HG02938 (cell line): ENCODE measurements around the gene TRIM33.
"Not testable (repeated sequence)": the region's sequence is repeated elsewhere in the genome, so short reads cannot be mapped to it uniquely, and the experiment has no call there.

Experiments used
- ATAC-seq: cut with Tn5 transposase; IDR thresholded peaks from one replicate; pipeline ENCODE4 v1.9.1; 2021; ENCODE audit warnings: mild to moderate bottlenecking, moderate library complexity; ENCODE audit not compliant: unreplicated experiment

The TRIM33 gene

GRCh38 chr1:114363230-114363629, 147.8 kb downstream of the TRIM33 start:
- not testable (repeated sequence) for ATAC-seq

- no peak for ATAC-seq
Measured at GRCh38 chr1:114359791-114360190, 151.2 kb downstream of the TRIM33 start.

- no peak for ATAC-seq
Measured at GRCh38 chr1:114355240-114355639, 155.8 kb downstream of the TRIM33 start.

GRCh38 chr1:114353262-114353661, 157.7 kb downstream of the TRIM33 start:
- no peak for ATAC-seq

- no peak for ATAC-seq
Measured at GRCh38 chr1:114352797-114353196, 158.2 kb downstream of the TRIM33 start.

- ATAC-seq: no peak
Measured at GRCh38 chr1:114350731-114351445, 160.1 kb downstream of the TRIM33 start.

- no peak for ATAC-seq
Measured at GRCh38 chr1:114349891-114350605, 161.0 kb downstream of the TRIM33 start.

GRCh38 chr1:114347431-114348209, 163.4 kb downstream of the TRIM33 start:
- no peak for ATAC-seq

GRCh38 chr1:114346480-114347029, 164.4 kb downstream of the TRIM33 start:
- peak; percentile 97 for ATAC-seq

- ATAC-seq: peak; percentile 29
Measured at GRCh38 chr1:114345930-114346479, 165.0 kb downstream of the TRIM33 start.

GRCh38 chr1:114344656-114345055, 166.3 kb downstream of the TRIM33 start:
- no peak for ATAC-seq
